ENCODE results near the gene MORC2. TPM values are rescaled to one million over a fixed set of nuclear protein-coding genes. Genes with fewer than 3 reads are reported as not detected.

MORC2 gene
- total and polyA plus RNA-seq, 2 of the 13 experiments (the other 11 are each of a cell fraction or from before 2014, with no cell fraction given): 11.9 to 18.3 TPM

DNA sequence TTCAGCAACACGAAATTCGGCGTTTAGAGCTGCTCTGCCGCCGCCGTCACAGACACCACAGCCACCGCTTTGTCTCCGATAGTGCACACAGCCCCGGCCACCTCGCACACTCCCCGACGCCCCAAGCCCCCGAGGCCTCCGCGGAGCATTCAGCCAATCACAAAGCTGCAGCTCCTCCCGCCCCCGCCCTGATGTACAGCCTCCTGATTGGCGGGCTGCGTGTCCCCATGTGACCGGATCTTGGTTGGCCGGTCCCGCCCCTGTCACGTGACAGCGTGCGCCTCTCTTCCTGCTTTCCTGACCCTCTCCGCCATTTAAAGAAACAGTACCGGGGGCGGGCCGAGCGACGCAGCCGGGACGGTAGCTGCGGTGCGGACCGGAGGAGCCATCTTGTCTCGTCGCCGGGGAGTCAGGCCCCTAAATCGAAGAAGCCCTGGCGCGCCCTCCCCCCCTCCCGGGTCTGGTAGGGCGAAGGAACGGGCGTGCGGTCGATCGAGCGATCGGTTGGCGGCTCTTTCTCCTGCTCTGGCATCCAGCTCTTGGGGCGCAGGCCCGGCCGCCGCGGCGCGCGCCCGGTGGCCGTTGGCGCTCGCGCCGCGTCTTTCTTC, 454 bp upstream of the MORC2 start, which contains the start of gene TUG1 (continued):
- TF ChIP-seq, protein P1, sequence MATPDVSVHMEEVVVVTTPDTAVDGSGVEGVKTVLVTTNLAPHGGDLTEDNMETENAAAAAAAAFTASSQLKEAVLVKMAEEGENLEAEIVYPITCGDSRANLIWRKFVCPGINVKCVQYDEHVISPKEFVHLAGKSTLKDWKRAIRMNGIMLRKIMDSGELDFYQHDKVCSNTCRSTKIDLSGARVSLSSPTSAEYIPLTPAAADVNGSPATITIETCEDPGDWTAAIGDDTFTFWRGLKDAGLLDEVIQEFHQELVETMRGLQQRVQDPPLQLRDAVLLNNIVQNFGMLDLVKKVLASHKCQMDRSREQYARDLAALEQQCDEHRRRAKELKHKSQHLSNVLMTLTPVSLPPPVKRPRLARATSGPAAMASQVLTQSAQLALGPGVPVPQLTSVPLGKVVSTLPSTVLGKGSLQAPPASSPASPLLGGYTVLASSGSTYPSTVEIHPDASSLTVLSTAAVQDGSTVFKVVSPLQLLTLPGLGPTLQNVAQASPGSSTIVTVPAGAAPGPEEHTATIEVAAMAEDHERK (CRISPR knock-in tag; IDR thresholded peaks at IDR 0.05; ENCODE audit: low read depth): 0 out of 2 replicates have a peak, but pooled peaks have one; percentile 52
- TF ChIP-seq ZNF12 (CRISPR knock-in tag; IDR thresholded peaks at IDR 0.05) (peak; percentile 59; the same call in 1 of the 2 replicates), KDM4B (CRISPR knock-in tag; IDR thresholded peaks at IDR 0.05) (peak; percentile 81; the same call in 1 of the 2 replicates), SNAPC5 (CRISPR knock-in tag; IDR thresholded peaks at IDR 0.05; ENCODE audit: borderline replicate concordance) (no peak), PRDM10 (CRISPR knock-in tag; IDR thresholded peaks at IDR 0.05; ENCODE audit: low read depth) (peak; percentile 29; the same call in 1 of the 2 replicates), MEF2D (CRISPR knock-in tag; IDR thresholded peaks at IDR 0.05) (peak; percentile 44; the same call in 1 of the 2 replicates), KDM3A (CRISPR knock-in tag; IDR thresholded peaks at IDR 0.05; ENCODE audit: low read depth) (peak; percentile 72), TEAD3 (CRISPR knock-in tag; optimal IDR thresholded peaks at IDR 0.05; ENCODE audit: borderline replicate concordance) (peak; percentile 58)
- TF ChIP-seq, protein P2, sequence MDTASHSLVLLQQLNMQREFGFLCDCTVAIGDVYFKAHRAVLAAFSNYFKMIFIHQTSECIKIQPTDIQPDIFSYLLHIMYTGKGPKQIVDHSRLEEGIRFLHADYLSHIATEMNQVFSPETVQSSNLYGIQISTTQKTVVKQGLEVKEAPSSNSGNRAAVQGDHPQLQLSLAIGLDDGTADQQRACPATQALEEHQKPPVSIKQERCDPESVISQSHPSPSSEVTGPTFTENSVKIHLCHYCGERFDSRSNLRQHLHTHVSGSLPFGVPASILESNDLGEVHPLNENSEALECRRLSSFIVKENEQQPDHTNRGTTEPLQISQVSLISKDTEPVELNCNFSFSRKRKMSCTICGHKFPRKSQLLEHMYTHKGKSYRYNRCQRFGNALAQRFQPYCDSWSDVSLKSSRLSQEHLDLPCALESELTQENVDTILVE (CRISPR knock-in tag; IDR thresholded peaks at IDR 0.05): peak; percentile 76; the same call in 1 of the 2 replicates
- TF ChIP-seq, protein P3, sequence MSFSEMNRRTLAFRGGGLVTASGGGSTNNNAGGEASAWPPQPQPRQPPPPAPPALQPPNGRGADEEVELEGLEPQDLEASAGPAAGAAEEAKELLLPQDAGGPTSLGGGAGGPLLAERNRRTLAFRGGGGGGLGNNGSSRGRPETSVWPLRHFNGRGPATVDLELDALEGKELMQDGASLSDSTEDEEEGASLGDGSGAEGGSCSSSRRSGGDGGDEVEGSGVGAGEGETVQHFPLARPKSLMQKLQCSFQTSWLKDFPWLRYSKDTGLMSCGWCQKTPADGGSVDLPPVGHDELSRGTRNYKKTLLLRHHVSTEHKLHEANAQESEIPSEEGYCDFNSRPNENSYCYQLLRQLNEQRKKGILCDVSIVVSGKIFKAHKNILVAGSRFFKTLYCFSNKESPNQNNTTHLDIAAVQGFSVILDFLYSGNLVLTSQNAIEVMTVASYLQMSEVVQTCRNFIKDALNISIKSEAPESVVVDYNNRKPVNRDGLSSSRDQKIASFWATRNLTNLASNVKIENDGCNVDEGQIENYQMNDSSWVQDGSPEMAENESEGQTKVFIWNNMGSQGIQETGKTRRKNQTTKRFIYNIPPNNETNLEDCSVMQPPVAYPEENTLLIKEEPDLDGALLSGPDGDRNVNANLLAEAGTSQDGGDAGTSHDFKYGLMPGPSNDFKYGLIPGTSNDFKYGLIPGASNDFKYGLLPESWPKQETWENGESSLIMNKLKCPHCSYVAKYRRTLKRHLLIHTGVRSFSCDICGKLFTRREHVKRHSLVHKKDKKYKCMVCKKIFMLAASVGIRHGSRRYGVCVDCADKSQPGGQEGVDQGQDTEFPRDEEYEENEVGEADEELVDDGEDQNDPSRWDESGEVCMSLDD (CRISPR knock-in tag; IDR thresholded peaks at IDR 0.05; ENCODE audit: borderline replicate concordance): no peak

All from HepG2 (cell line).